ENCODE measurements around the gene NAXD. TPM values are rescaled to one million over a fixed set of nuclear protein-coding genes. Genes with fewer than 3 reads are reported as not detected.
A peak's percentile ranks its signal among the peaks of the same experiment; 100 is the strongest.

Gene NAXD
- total RNA-seq, 2 experiments from 2014 or later: 17.4 to 17.8 TPM

- DNase-seq (no peak), ATAC-seq (ENCODE audit: poor library complexity) (no peak)
- Histone ChIP-seq H3K36me3 (ENCODE audit: insufficient read depth, low read length) (peaks cover 2% of the 10 kb centered on the region), H3K27me3 (ENCODE audit: control insufficient read depth in 1 of 2, insufficient read depth in 2 of 2, low read length in 2 of 2) (no peaks in the 10 kb centered on the region), H3K4me3 (ENCODE audit: low read length) (no peak overlapping the region), H3K4me1 (ENCODE audit: insufficient read depth, low read length) (peaks cover 24% of the 10 kb centered on the region), H3K9me3 (ENCODE audit: control insufficient read depth in 1 of 2, insufficient read depth in 1 of 2, low read length in 2 of 2) (peaks cover 0 to 5% of the 10 kb centered on the region in 2 experiments), H3K27ac (ENCODE audit: low read depth in 1 of 2, low read length in 2 of 2) (no peak overlapping the region)
- H3K9me3 Mint-ChIP-seq: peaks cover 2% of the 10 kb centered on the region
- peaks cover 22% of the 10 kb centered on the region for H3K36me3 Mint-ChIP-seq (ENCODE audit: low read depth)
- TF ChIP-seq CTCF (IDR thresholded peaks at IDR 0.05): no peak
- peak overlapping the region; percentile 89 for H3K4me3 Mint-ChIP-seq
- CTCF ChIA-PET: no interaction called here
- intact Hi-C loops (cut with DNase I, micrococcal nuclease): loop anchor here (5.0 to 10.0 kb wide), 2 partner anchors 97 to 295 kb away; partner anchors contain the start of gene ING1 (in 1 of the 2)
- no peak overlapping the region for H3K27ac Mint-ChIP-seq
- peaks cover 56% of the 10 kb centered on the region for H3K4me1 Mint-ChIP-seq (ENCODE audit: low read depth)
- no peaks in the 10 kb centered on the region for H3K27me3 Mint-ChIP-seq
- POLR2A ChIA-PET: interaction anchor here (1.2 to 1.6 kb wide), 3 partner anchors 24 to 297 kb away, joined by 3 to 5 read pairs (median 4); no protein-coding TSS in a partner anchor
Observed at GRCh38 chr13:110617321-110618072, 2.2 kb downstream of the NAXD start.

- Mint-ChIP-seq H3K4me3 (peak overlapping the region; percentile 9), H3K4me1 (ENCODE audit: low read depth) (peaks cover 62% of the 10 kb centered on the region), H3K27me3 (no peaks in the 10 kb centered on the region), H3K9me3 (peaks cover 2% of the 10 kb centered on the region), H3K27ac (no peak overlapping the region), H3K36me3 (ENCODE audit: low read depth) (peaks cover 28% of the 10 kb centered on the region)
- no peak for DNase-seq
- ChIA-PET CTCF (no interaction called here), POLR2A (interaction anchor here (1.2 kb wide), 1 partner anchor 56 kb away, joined by 3 read pairs; no protein-coding TSS in a partner anchor)
- no peaks in the 10 kb centered on the region for H3K27me3 ChIP-seq (ENCODE audit: control insufficient read depth in 1 of 2, insufficient read depth in 2 of 2, low read length in 2 of 2)
- intact Hi-C loops (cut with DNase I, micrococcal nuclease): loop anchor here (5.0 to 10.0 kb wide), 2 partner anchors 97 to 294 kb away; partner anchors contain the start of gene ING1 (in 1 of the 2)
- peaks cover 24% of the 10 kb centered on the region for H3K4me1 ChIP-seq (ENCODE audit: insufficient read depth, low read length)
- TF ChIP-seq CTCF (IDR thresholded peaks at IDR 0.05): no peak
- H3K27ac ChIP-seq (ENCODE audit: low read depth in 1 of 2, low read length in 2 of 2): no peak overlapping the region
- no peak overlapping the region for H3K4me3 ChIP-seq (ENCODE audit: low read length)
- ATAC-seq (ENCODE audit: poor library complexity): no peak
- peaks cover 9% of the 10 kb centered on the region for H3K36me3 ChIP-seq (ENCODE audit: insufficient read depth, low read length)
- H3K9me3 ChIP-seq (ENCODE audit: control insufficient read depth in 1 of 2, insufficient read depth in 1 of 2, low read length in 2 of 2): peaks cover 0 to 5% of the 10 kb centered on the region in 2 experiments
Observed at GRCh38 chr13:110618167-110618566, 2.8 kb downstream of the NAXD start.

- ChIA-PET CTCF (no interaction called here), POLR2A (interaction anchor here (1.2 kb wide), 1 partner anchor 57 kb away, joined by 3 read pairs; no protein-coding TSS in a partner anchor)
- H3K27me3 Mint-ChIP-seq: no peaks in the 10 kb centered on the region
- peaks cover 0 to 5% of the 10 kb centered on the region in 2 experiments for H3K9me3 ChIP-seq (ENCODE audit: control insufficient read depth in 1 of 2, insufficient read depth in 1 of 2, low read length in 2 of 2)
- peaks cover 33% of the 10 kb centered on the region for H3K36me3 Mint-ChIP-seq (ENCODE audit: low read depth)
- no peak overlapping the region for H3K4me3 ChIP-seq (ENCODE audit: low read length)
- intact Hi-C loops (cut with DNase I, micrococcal nuclease): loop anchor here (5.0 to 10.0 kb wide), 2 partner anchors 96 to 294 kb away; partner anchors contain the start of gene ING1 (in 1 of the 2)
- H3K27ac ChIP-seq (ENCODE audit: low read depth in 1 of 2, low read length in 2 of 2): no peak overlapping the region
- ATAC-seq (ENCODE audit: poor library complexity): no peak
- TF ChIP-seq CTCF (IDR thresholded peaks at IDR 0.05): no peak
- peaks cover 2% of the 10 kb centered on the region for H3K9me3 Mint-ChIP-seq
- peaks cover 24% of the 10 kb centered on the region for H3K4me1 ChIP-seq (ENCODE audit: insufficient read depth, low read length)
- peak overlapping the region; percentile 9 for H3K4me3 Mint-ChIP-seq
- no peak for DNase-seq
- peaks cover 62% of the 10 kb centered on the region for H3K4me1 Mint-ChIP-seq (ENCODE audit: low read depth)
- H3K27me3 ChIP-seq (ENCODE audit: control insufficient read depth in 1 of 2, insufficient read depth in 2 of 2, low read length in 2 of 2): no peaks in the 10 kb centered on the region
- peaks cover 13% of the 10 kb centered on the region for H3K36me3 ChIP-seq (ENCODE audit: insufficient read depth, low read length)
- H3K27ac Mint-ChIP-seq: no peak overlapping the region
Observed at GRCh38 chr13:110618780-110619179, 3.4 kb downstream of the NAXD start.
